HepG2 (cell line): Measurements from ENCODE around the gene NAT9. TPM values are rescaled to one million over a fixed set of nuclear protein-coding genes. Genes with fewer than 3 reads are reported as not detected.

Experiments used
- HIC2 ChIP-seq: sonication (generic); formaldehyde crosslinking; IDR thresholded peaks from 2 replicates; pipeline ENCODE4 v1.9.0; 2022; ENCODE audit warnings: low read depth, missing genetic modification reagents
- HMGXB3 ChIP-seq: sonication (generic); formaldehyde crosslinking; IDR thresholded peaks from 2 replicates; pipeline ENCODE4 v1.4.0; 2020; ENCODE audit warnings: missing genetic modification reagents, borderline replicate concordance
- ISL2 ChIP-seq: sonication (generic); formaldehyde crosslinking; IDR thresholded peaks from 2 replicates; pipeline ENCODE4 v1.5.0; 2020; ENCODE audit warnings: missing genetic modification reagents
- KLF16 ChIP-seq, 2 experiments: sonication (generic) in 1 of 2; formaldehyde crosslinking in 1 of 2; IDR thresholded peaks; 2 replicates each; pipeline versions ENCODE4 v1.6.1 to v1.8.0; 2016 to 2023; ENCODE audit warnings: missing genetic modification reagents in 2 of 2, missing compliant biosample characterization in 1 of 2
- KMT2A ChIP-seq: sonication (generic); formaldehyde crosslinking; IDR thresholded peaks from 2 replicates; pipeline ENCODE4 v1.4.0; 2020; ENCODE audit warnings: missing genetic modification reagents
- MYC ChIP-seq: sonication (generic); formaldehyde crosslinking; IDR thresholded peaks from 2 replicates; pipeline ENCODE4 v1.9.0; 2021; ENCODE audit warnings: missing genetic modification reagents, borderline replicate concordance
- NFE2 ChIP-seq: sonication (generic); formaldehyde crosslinking; IDR thresholded peaks from 2 replicates; pipeline ENCODE4 v1.4.0; 2020; ENCODE audit warnings: missing genetic modification reagents
- RAD51 ChIP-seq: fragments of 450-650 bp; IDR thresholded peaks from 2 replicates; pipeline ENCODE4 v1.6.1; 2016; ENCODE audit warnings: borderline replicate concordance
- RBFOX2 ChIP-seq: fragments of 200-400 bp; formaldehyde crosslinking; IDR thresholded peaks from 2 replicates; pipeline ENCODE4 v1.6.1; 2017; ENCODE audit warnings: low read depth, mild to moderate bottlenecking, low read length
- SIX1 ChIP-seq: sonication (generic); formaldehyde crosslinking; IDR thresholded peaks from 2 replicates; pipeline ENCODE4 v1.4.0; 2020; ENCODE audit warnings: missing genetic modification reagents, borderline replicate concordance
- TEAD2 ChIP-seq: sonication (generic); formaldehyde crosslinking; IDR thresholded peaks from 2 replicates; pipeline ENCODE4 v1.9.0; 2021; ENCODE audit warnings: missing genetic modification reagents
- ZBTB4 ChIP-seq: sonication (generic); formaldehyde crosslinking; IDR thresholded peaks from 2 replicates; pipeline ENCODE4 v1.4.0; 2020; ENCODE audit warnings: missing genetic modification reagents, mild to moderate bottlenecking, borderline replicate concordance
- ZFP37 ChIP-seq: sonication (generic); formaldehyde crosslinking; IDR thresholded peaks from 2 replicates; pipeline ENCODE4 v1.4.0; 2020; ENCODE audit warnings: missing genetic modification reagents, borderline replicate concordance
- ZNF124 ChIP-seq: sonication (generic); formaldehyde crosslinking; IDR thresholded peaks from 2 replicates; pipeline ENCODE4 v1.4.0; 2020; ENCODE audit warnings: missing genetic modification reagents
- ZNF326 ChIP-seq: sonication (generic); formaldehyde crosslinking; IDR thresholded peaks from 2 replicates; pipeline ENCODE4 v1.4.0; 2020; ENCODE audit warnings: missing genetic modification reagents, borderline replicate concordance
- ZNF468 ChIP-seq: sonication (generic); formaldehyde crosslinking; IDR thresholded peaks from 2 replicates; pipeline ENCODE4 v1.8.0; 2022; ENCODE audit warnings: mild to moderate bottlenecking, moderate library complexity, missing genetic modification reagents
- ZNF598 ChIP-seq: sonication (generic); formaldehyde crosslinking; IDR thresholded peaks from 2 replicates; pipeline ENCODE4 v1.5.1; 2020; ENCODE audit warnings: mild to moderate bottlenecking, missing genetic modification reagents, borderline replicate concordance
- ZNF775 ChIP-seq: sonication (generic); formaldehyde crosslinking; IDR thresholded peaks from 2 replicates; pipeline ENCODE4 v1.4.0; 2020; ENCODE audit warnings: missing genetic modification reagents, mild to moderate bottlenecking, moderate library complexity, borderline replicate concordance
- ZNF781 ChIP-seq: sonication (generic); formaldehyde crosslinking; IDR thresholded peaks from 2 replicates; pipeline ENCODE4 v1.5.1; 2020; ENCODE audit warnings: borderline replicate concordance, mild to moderate bottlenecking, missing genetic modification reagents; ENCODE audit errors: not compliant biosample characterization
- ZSCAN29 ChIP-seq: sonication (generic); formaldehyde crosslinking; conservative IDR thresholded peaks from 2 replicates; pipeline ENCODE4 v1.4.0; 2020; ENCODE audit warnings: mild to moderate bottlenecking, missing genetic modification reagents
- polyA plus RNA-seq, 8 experiments: library from polyadenylated mRNA; depleted of rRNA in 3 of 8; stranded (reverse) in 7 of 8; unstranded in 1 of 8; fragments of >200 nt; fragmentation: Illumina TruSeq in 4 of 8; extraction: Trizol in 4 of 8; gene quantifications; 2 replicates each; pipeline versions ENCODE4 v1.2.1 to v1.2.3, GENCODE V29; 2011 to 2016; ENCODE audit warnings: low read depth in 4 of 8, missing spikeins in 1 of 8, mixed read lengths in 1 of 8; ENCODE audit not compliant: insufficient read depth in 1 of 8
- total RNA-seq, 5 experiments: library from RNA; depleted of rRNA; stranded (reverse); fragments of >200 nt; fragmentation: Illumina TruSeq; extraction: Trizol; gene quantifications; 2 replicates each; pipeline ENCODE4 v1.2.3, GENCODE V29; 2016; ENCODE audit warnings: low read depth in 1 of 5

Gene NAT9
- total and polyA plus RNA-seq, 2 of the 13 experiments (the other 11 are each of a cell fraction or from before 2014, with no cell fraction given): 39.7 to 44.2 TPM

GRCh38 chr17:74763565-74764387, 12.4 kb downstream of the NAT9 start (continued):
- TF ChIP-seq ZBTB4 (CRISPR knock-in tag) (no peak; the same call in 1 of the 2 replicates), SIX1 (peak; percentile 56; the same call in 1 of the 2 replicates), HMGXB3 (CRISPR knock-in tag) (no peak), NFE2 (no peak; the same call in 1 of the 2 replicates), MYC (CRISPR knock-in tag) (peak; percentile 83; the same call in 1 of the 2 replicates), ISL2 (CRISPR knock-in tag) (peak; percentile 75), RAD51 (no peak), KMT2A (CRISPR knock-in tag) (peak; percentile 78), ZSCAN29 (peak; percentile 94; the same call in 1 of the 2 replicates), ZNF598 (CRISPR knock-in tag) (no peak), ZNF326 (CRISPR knock-in tag) (no peak), ZNF124 (CRISPR knock-in tag) (no peak), ZNF781 (CRISPR knock-in tag) (no peak), RBFOX2 (peak; percentile 15; the same call in 1 of the 2 replicates), TEAD2 (CRISPR knock-in tag) (no peak), HIC2 (CRISPR knock-in tag) (peak; percentile 97), ZNF775 (CRISPR knock-in tag) (no peak), ZFP37 (CRISPR knock-in tag) (0 out of 2 replicates have a peak, but pooled peaks have one; percentile 38), ZNF468 (CRISPR knock-in tag) (no peak), KLF16 (CRISPR knock-in tag; IDR thresholded peaks at IDR 0.05) (peak in 1 of 2 experiments; percentile 88; a peak in 2 of 4 replicates)
